SU-DHL-6 (cell line): ENCODE results near the gene CRB2.

ENCODE experiments used
- H2AFZ ChIP-seq: fragments of 200-600 bp; sonication (generic); 2 replicates; pipeline ENCODE4 v1.6.1; 2014; ENCODE audit warnings: low read depth, mild to moderate bottlenecking, moderate library complexity, mixed read lengths, antibody characterized with exemption, low read length; ENCODE audit not compliant: severe bottlenecking
- H3F3A ChIP-seq: fragments of 200-600 bp; shearing (Covaris generic); 2 replicates; pipeline ENCODE4 v1.6.0; 2016; ENCODE audit warnings: antibody characterized with exemption, mild to moderate bottlenecking; ENCODE audit not compliant: insufficient read depth
- H3K27ac ChIP-seq: fragments of 200-600 bp; sonication (generic); 2 replicates; pipeline ENCODE4 v1.5.1; 2016; ENCODE audit warnings: low read depth, mild to moderate bottlenecking, low read length, moderate library complexity, mixed read lengths
- H3K27me3 ChIP-seq: fragments of 200-600 bp; sonication (generic), shearing (Covaris generic); 2 replicates; pipeline ENCODE4 v1.6.0; 2014; ENCODE audit warnings: mild to moderate bottlenecking, low read length
- H3K36me3 ChIP-seq: fragments of 200-600 bp; sonication (generic); 2 replicates; pipeline ENCODE4 v1.6.1; 2014; ENCODE audit warnings: mild to moderate bottlenecking, low read length, mixed read lengths
- H3K4me2 ChIP-seq: fragments of 300-600, 200-600 bp; shearing (Covaris generic), sonication (generic); 2 replicates; pipeline ENCODE4 v1.6.0; 2014; ENCODE audit warnings: low read length, low read depth, mild to moderate bottlenecking; ENCODE audit not compliant: poor library complexity, severe bottlenecking
- H3K4me3 ChIP-seq: fragments of 200-600 bp; sonication (generic); 2 replicates; pipeline ENCODE4 v1.5.1; 2014; ENCODE audit warnings: antibody characterized with exemption, low read length, mild to moderate bottlenecking, mixed read lengths; ENCODE audit not compliant: insufficient read depth, poor library complexity, severe bottlenecking
- H3K79me2 ChIP-seq: fragments of 200-600 bp; sonication (generic); 2 replicates; pipeline ENCODE4 v1.6.1; 2014; ENCODE audit warnings: mild to moderate bottlenecking, low read length, moderate library complexity; ENCODE audit not compliant: insufficient read depth
- H3K9ac ChIP-seq: fragments of 200-600 bp; sonication (generic); 2 replicates; pipeline ENCODE4 v1.7.0; 2014; ENCODE audit warnings: mild to moderate bottlenecking, low read length
- H3K9me2 ChIP-seq: fragments of 200-600 bp; sonication (generic); replicated peaks from 2 replicates; pipeline ENCODE4 v1.6.1; 2014; ENCODE audit warnings: low read length; ENCODE audit not compliant: insufficient read depth
- H3K9me3 ChIP-seq: fragments of 200-600 bp; sonication (generic); 2 replicates; pipeline ENCODE4 v1.6.1; 2014; ENCODE audit warnings: low read length, mixed read lengths; ENCODE audit not compliant: insufficient read depth
- H4K20me1 ChIP-seq: fragments of 200-600 bp; sonication (generic); 2 replicates; pipeline ENCODE4 v1.6.1; 2014; ENCODE audit warnings: low read depth, mild to moderate bottlenecking, antibody characterized with exemption, low read length, moderate library complexity, mixed read lengths
- EZH2phosphoT487 ChIP-seq: fragments of 200-600 bp; sonication (generic), shearing (Covaris generic); conservative IDR thresholded peaks from 2 replicates; pipeline ENCODE4 v1.6.1; 2018; ENCODE audit warnings: mild to moderate bottlenecking, antibody characterized with exemption, low read length, moderate library complexity, mixed read lengths
- TF ChIP-seq, protein P1 (sequence below): fragments of 200-600 bp; sonication (generic); IDR thresholded peaks from one replicate; pipeline ENCODE4 v1.5.1; 2017; ENCODE audit warnings: antibody characterized with exemption, mild to moderate bottlenecking, low read length, moderate library complexity; ENCODE audit not compliant: insufficient read depth, poor library complexity, severe bottlenecking

CRB2 gene

DNA sequence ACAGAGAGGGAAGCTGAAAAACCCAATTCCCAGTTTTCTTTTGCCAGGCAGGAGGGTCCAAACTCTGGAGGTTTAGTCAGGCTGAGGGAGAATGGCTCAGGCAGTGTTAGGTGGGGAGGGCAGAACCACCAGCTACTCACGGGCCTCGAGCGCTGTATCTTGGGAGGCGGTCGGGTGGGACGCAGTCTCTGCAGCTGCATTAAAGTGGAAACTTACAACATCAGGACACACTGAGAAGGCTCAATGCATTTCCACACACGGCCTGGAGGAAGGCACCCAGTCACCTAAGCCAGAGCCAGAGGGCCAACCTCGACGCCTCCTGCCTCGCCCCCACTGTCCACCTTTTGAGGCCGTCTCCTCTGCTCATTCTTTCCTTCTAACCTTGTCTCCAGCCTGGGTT lies 55.6 kb downstream of the CRB2 start:
- H3K9me3 ChIP-seq, result no peaks in the 10 kb centered on the region
- no peak overlapping the region for H3K4me3 ChIP-seq
- H3F3A ChIP-seq, result no peaks in the 10 kb centered on the region
- TF ChIP-seq, protein P1, sequence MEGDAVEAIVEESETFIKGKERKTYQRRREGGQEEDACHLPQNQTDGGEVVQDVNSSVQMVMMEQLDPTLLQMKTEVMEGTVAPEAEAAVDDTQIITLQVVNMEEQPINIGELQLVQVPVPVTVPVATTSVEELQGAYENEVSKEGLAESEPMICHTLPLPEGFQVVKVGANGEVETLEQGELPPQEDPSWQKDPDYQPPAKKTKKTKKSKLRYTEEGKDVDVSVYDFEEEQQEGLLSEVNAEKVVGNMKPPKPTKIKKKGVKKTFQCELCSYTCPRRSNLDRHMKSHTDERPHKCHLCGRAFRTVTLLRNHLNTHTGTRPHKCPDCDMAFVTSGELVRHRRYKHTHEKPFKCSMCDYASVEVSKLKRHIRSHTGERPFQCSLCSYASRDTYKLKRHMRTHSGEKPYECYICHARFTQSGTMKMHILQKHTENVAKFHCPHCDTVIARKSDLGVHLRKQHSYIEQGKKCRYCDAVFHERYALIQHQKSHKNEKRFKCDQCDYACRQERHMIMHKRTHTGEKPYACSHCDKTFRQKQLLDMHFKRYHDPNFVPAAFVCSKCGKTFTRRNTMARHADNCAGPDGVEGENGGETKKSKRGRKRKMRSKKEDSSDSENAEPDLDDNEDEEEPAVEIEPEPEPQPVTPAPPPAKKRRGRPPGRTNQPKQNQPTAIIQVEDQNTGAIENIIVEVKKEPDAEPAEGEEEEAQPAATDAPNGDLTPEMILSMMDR, result no peak
- no peak for TF ChIP-seq EZH2phosphoT487
- no peak overlapping the region for H2AFZ ChIP-seq
- no peaks in the 10 kb centered on the region for H3K79me2 ChIP-seq
- no peak overlapping the region for H3K27ac ChIP-seq
- no peak overlapping the region for H3K9ac ChIP-seq
- H3K27me3 ChIP-seq, result no peaks in the 10 kb centered on the region
- no peaks in the 10 kb centered on the region for H3K36me3 ChIP-seq
- no peaks in the 10 kb centered on the region for H3K9me2 ChIP-seq
- H4K20me1 ChIP-seq, result no peaks in the 10 kb centered on the region
- H3K4me2 ChIP-seq, result no peak overlapping the region

DNA sequence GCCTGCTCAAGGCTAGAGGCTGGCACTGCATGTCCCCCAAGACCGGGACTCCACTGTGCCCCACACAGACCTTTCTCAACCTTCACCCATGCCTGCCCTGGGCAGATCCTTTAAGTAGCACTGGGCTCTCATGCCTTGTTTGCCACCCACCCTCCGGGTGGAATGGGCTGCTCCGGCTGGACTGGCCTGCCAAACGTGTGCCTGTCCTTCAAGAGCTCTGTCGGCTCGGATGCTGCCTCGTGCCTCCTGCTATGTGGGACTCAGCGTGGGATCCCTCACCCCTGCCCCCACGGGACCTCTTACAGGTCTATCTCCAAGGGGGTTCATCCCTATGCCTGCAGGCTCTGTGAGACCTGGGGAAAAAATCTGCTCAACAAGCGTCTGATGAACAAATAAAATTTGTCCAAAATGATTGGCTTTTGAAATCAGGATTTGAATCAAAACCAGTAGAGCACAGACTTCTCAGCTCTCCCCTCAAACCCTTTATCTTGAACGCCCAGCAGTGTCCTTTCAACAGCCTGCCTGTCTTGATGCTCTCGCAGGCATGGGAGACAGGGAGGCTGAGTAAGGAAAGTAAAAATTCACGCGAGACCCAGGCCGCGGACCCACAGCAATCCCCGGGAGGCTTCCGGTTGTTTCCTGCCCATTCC lies 56.3 kb downstream of the CRB2 start:
- Histone ChIP-seq H3F3A (no peaks in the 10 kb centered on the region), H3K9ac (no peak overlapping the region), H4K20me1 (no peaks in the 10 kb centered on the region), H3K27me3 (no peaks in the 10 kb centered on the region), H3K36me3 (no peaks in the 10 kb centered on the region), H3K9me3 (no peaks in the 10 kb centered on the region), H3K27ac (no peak overlapping the region), H3K4me3 (no peak overlapping the region), H2AFZ (no peak overlapping the region), H3K4me2 (no peak overlapping the region), H3K79me2 (no peaks in the 10 kb centered on the region), H3K9me2 (no peaks in the 10 kb centered on the region)
- no peak for TF ChIP-seq EZH2phosphoT487
- TF ChIP-seq, protein P1, result no peak

DNA sequence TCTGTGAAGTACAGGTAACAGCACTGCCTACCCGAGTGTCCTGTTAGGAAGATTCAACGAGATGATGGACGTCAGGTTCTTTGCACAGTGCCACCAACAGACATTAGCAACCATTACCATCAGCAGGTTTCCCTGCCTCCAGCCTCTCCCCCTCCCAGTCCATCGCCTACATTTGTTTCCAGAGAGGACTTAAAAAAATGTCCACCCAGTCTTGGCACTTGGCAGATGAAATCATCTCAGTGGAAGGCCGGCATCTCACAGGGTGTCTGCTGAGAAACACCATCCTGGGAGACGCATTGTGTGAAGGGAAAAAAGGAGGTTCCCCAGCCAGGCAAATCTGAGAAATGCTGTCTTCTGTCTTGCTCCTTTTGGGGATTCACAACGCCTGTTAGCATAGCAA lies 58.2 kb downstream of the CRB2 start:
- Histone ChIP-seq H3K27ac (no peak overlapping the region), H3K9ac (no peak overlapping the region), H3K27me3 (no peaks in the 10 kb centered on the region), H3K9me3 (no peaks in the 10 kb centered on the region), H3K4me2 (no peak overlapping the region), H3K9me2 (no peaks in the 10 kb centered on the region), H2AFZ (no peak overlapping the region), H3K4me3 (no peak overlapping the region), H3K79me2 (no peaks in the 10 kb centered on the region), H3F3A (no peaks in the 10 kb centered on the region), H3K36me3 (no peaks in the 10 kb centered on the region), H4K20me1 (no peaks in the 10 kb centered on the region)
- TF ChIP-seq, protein P1, result no peak
- no peak for TF ChIP-seq EZH2phosphoT487
